NB4 (cell line): ENCODE results near the gene PPFIBP2.

Experiments
- CTCF ChIP-seq: IDR thresholded peaks from one replicate; pipeline ENCODE4 v1.5.1; 2012; ENCODE audit warnings: low read depth, low read length
- MYC ChIP-seq: IDR thresholded peaks from 2 replicates; pipeline ENCODE4 v1.6.1; 2011; ENCODE audit warnings: low read depth, low read length
- POLR2A ChIP-seq: IDR thresholded peaks from 2 replicates; pipeline ENCODE4 v1.6.1; 2011; ENCODE audit warnings: mild to moderate bottlenecking; ENCODE audit not compliant: insufficient read length; ENCODE audit errors: extremely low read depth
- TF ChIP-seq, protein P1 (sequence below): IDR thresholded peaks from 2 replicates; pipeline ENCODE4 v1.6.1; 2011; ENCODE audit warnings: low read depth, low read length

- TF ChIP-seq POLR2A (no peak), CTCF (no peak), MYC (no peak)
- TF ChIP-seq, protein P1, sequence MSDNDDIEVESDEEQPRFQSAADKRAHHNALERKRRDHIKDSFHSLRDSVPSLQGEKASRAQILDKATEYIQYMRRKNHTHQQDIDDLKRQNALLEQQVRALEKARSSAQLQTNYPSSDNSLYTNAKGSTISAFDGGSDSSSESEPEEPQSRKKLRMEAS, result no peak
Observed at GRCh38 chr11:7589861-7590260, 76.1 kb downstream of the PPFIBP2 start.
